GM12891 (cell line): ENCODE data around the gene KLHL26.

Experiments
- DNase-seq: peaks from one replicate; pipeline ENCODE4 v3.0.0; 2011; ENCODE audit warnings: low spot score; ENCODE audit not compliant: insufficient read length
- FAIRE-seq: peaks from 2 replicates; lab custom pipeline; 2011; peaks lifted over from hg19 to GRCh38; lab: Jason Lieb, UNC
- PAX5 ChIP-seq: IDR thresholded peaks from 2 replicates; pipeline ENCODE4 v1.6.1; 2011; ENCODE audit warnings: low read length, moderate library complexity, mild to moderate bottlenecking; ENCODE audit not compliant: insufficient read depth, severe bottlenecking
- POLR2A ChIP-seq: IDR thresholded peaks from 2 replicates; pipeline ENCODE4 v1.6.1; 2011; ENCODE audit warnings: low read depth, low read length, control low read depth
- POLR2AphosphoS5 ChIP-seq: IDR thresholded peaks from 2 replicates; pipeline ENCODE4 v1.6.1; 2011; ENCODE audit warnings: low read depth, low read length, control low read depth
- POU2F2 ChIP-seq: IDR thresholded peaks from 2 replicates; pipeline ENCODE4 v1.6.1; 2011; ENCODE audit warnings: low read depth, mild to moderate bottlenecking, control low read depth, low read length, moderate library complexity
- SPI1 ChIP-seq: IDR thresholded peaks from 2 replicates; pipeline ENCODE4 v1.6.1; 2011; ENCODE audit warnings: low read depth, low read length, control low read depth
- TAF1 ChIP-seq: IDR thresholded peaks from 2 replicates; pipeline ENCODE4 v1.6.1; 2011; ENCODE audit warnings: low read depth, low read length, control low read depth

Gene KLHL26

GRCh38 chr19:18613589-18614234 is 23.1 kb upstream of the KLHL26 start:
- DNase-seq (no peak), FAIRE-seq (no peak)
- no peak for TF ChIP-seq PAX5
- TF ChIP-seq SPI1: no peak
- no peak for TF ChIP-seq TAF1
- no peak for TF ChIP-seq POU2F2
- no peak for TF ChIP-seq POLR2A
- TF ChIP-seq POLR2AphosphoS5: no peak

DNA sequence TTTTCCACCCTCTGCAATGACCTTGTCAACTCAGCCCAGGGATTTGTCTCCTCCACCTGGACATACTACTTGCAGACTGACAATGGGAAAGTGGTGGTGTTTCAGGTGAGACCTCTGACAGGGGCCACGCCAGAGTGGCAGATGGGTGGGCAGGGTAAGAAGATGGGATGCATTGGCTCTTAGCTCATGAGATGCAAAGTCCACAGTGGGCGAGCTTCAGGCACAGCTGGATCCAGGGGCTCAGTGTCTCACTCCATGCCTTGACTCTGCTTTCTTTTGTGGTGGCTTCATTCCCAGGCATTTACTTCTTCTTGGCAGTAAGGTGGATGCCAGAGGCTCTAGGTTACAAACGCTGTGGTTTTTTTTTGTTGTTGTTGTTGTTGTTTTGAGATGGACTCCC is 20.8 kb upstream of the KLHL26 start:
- FAIRE-seq (no peak), DNase-seq (no peak)

GRCh38 chr19:18617562-18617961 is 19.3 kb upstream of the KLHL26 start:
- FAIRE-seq (no peak), DNase-seq (no peak)
- TF ChIP-seq SPI1 (no peak), POLR2A (no peak), TAF1 (no peak), PAX5 (no peak), POLR2AphosphoS5 (no peak), POU2F2 (no peak)

More for the DNA sequence above, 20.8 kb upstream of the KLHL26 start:
- no peak for TF ChIP-seq POU2F2
- no peak for TF ChIP-seq PAX5
- TF ChIP-seq POLR2A: no peak
- no peak for TF ChIP-seq SPI1
- no peak for TF ChIP-seq TAF1
- TF ChIP-seq POLR2AphosphoS5: no peak

DNA sequence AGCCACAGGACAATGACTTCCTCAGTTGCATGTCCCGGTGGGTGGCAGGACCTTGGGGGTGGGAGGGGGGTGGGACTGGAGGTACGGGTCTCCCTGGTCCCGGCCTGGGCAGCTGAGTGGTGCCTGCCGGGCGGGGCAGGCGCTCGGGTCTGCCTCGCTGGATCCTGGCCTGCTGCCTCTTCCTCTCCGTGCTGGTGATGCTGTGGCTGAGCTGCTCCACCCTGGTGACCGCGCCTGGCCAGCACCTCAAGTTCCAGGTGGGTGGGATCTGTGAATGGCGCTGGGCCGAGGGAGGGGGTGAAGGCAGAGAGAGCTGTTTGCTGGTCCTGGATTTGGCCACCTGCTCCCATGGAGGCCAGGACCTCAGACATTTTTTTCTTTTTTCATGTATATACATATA is 18.6 kb upstream of the KLHL26 start:
- FAIRE-seq (no peak), DNase-seq (no peak)
- no peak for TF ChIP-seq TAF1
- no peak for TF ChIP-seq PAX5
- TF ChIP-seq SPI1: no peak
- no peak for TF ChIP-seq POLR2AphosphoS5
- TF ChIP-seq POU2F2: no peak
- TF ChIP-seq POLR2A: no peak

DNA sequence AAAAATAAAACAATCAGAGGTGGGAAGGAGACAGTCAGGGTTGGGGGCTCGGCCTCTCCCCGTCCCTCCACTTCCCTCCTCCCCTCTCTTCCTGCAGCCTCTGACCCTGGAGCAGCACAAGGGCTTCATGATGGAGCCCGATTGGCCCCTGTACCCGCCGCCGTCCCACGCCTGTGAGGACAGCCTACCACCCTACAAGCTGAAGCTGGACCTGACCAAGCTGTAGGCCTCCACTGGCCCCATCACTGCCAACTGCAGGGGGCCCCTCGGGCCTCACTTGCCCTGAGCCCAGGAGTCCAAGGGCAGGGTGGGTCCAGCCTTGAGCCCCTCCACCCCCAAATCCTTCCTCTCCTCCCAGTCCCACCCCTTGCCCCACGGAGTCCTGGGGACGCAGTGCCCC is 16.5 kb upstream of the KLHL26 start:
- TF ChIP-seq POU2F2 (no peak), SPI1 (no peak), TAF1 (no peak), PAX5 (no peak), POLR2AphosphoS5 (no peak), POLR2A (no peak)
- FAIRE-seq (no peak), DNase-seq (no peak)

DNA sequence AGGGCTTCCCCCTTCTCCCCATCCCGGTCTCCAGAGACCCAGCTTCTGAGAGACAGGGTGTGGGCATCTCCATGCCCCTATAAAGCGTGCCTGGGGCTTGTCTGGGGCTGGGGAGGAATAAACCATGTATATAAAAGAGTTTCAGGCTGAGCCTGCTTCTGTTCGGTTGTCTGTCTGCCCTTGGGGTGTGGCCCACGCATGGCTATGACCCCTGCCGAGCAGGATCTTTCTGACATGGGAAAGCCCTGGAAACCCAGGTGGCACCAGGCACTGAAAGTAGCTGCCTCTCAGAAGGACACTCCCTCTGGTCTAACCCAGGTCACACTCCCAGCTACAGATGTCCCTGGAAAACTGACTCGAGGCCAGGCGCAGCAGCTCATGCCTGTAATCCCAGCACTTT is 15.9 kb upstream of the KLHL26 start:
- DNase-seq: no peak
- TF ChIP-seq POLR2AphosphoS5 (no peak), POLR2A (no peak), POU2F2 (no peak), TAF1 (no peak)
- no peak for FAIRE-seq

DNA sequence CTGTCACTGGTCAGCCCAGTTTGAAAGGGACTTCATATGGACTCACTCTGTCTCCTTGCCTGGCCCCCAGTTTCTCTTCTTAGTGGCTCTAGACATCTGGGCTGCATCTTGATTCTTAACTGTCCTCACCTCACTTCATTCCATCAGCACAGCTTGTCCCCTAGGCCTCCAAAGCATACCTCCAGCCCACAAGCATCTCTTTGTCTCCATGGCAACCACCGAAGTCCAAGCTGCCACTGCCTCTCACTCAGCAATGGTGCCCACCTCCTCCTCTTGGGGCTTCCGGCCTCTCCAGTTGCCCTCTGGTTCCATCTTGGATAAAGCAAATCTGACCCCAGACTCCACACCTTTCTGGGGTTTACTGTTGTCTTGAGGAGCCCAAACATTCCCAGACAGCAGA is 9.9 kb upstream of the KLHL26 start:
- FAIRE-seq (no peak), DNase-seq (no peak)
- TF ChIP-seq TAF1 (no peak), POLR2AphosphoS5 (no peak), PAX5 (no peak), POU2F2 (no peak), SPI1 (no peak), POLR2A (no peak)

- DNase-seq (no peak), FAIRE-seq (no peak)
- TF ChIP-seq PAX5 (no peak), POU2F2 (no peak)
Observed at GRCh38 chr19:18629166-18630088, 7.4 kb upstream of the KLHL26 start.

- FAIRE-seq: no peak
- no peak for DNase-seq
- TF ChIP-seq POU2F2 (no peak), POLR2A (no peak), TAF1 (no peak), PAX5 (no peak), POLR2AphosphoS5 (no peak), SPI1 (no peak)
Observed at GRCh38 chr19:18633321-18633720, 3.5 kb upstream of the KLHL26 start.
